ENCODE measurements around the gene CR1L. TPM values are rescaled to one million over a fixed set of nuclear protein-coding genes. Genes with fewer than 3 reads are reported as not detected.
"Not testable (repeated sequence)": the region's sequence is repeated elsewhere in the genome, so short reads cannot be mapped to it uniquely, and the experiment has no call there.

Gene CR1L
- total RNA-seq, 1 donor = not detected

- no peaks in the 10 kb centered on the region for H3K9me3 ChIP-seq (ENCODE audit: low read depth, low read length)
- H4K20me1 ChIP-seq (ENCODE audit: insufficient read depth, low read length) = no peaks in the 10 kb centered on the region
- no peak overlapping the region for H3K27ac ChIP-seq (ENCODE audit: low read depth, low read length)
- no peak overlapping the region for H2AFZ ChIP-seq (ENCODE audit: low read length)
- no peaks in the 10 kb centered on the region for H3K4me1 ChIP-seq (ENCODE audit: insufficient read depth, low read length)
- H3K36me3 ChIP-seq (ENCODE audit: insufficient read depth, low read length) = peaks cover 23% of the 10 kb centered on the region
- H3K27me3 ChIP-seq (ENCODE audit: insufficient read depth, low read length) = no peaks in the 10 kb centered on the region
- no peak for TF ChIP-seq CTCF (IDR thresholded peaks at IDR 0.05; ENCODE audit: extremely low read depth, low read depth, low read length)
- DNase-seq (ENCODE audit: insufficient read length, low spot score, missing footprints) = no peak
- H3K4me2 ChIP-seq (ENCODE audit: insufficient read depth, low read length) = no peak overlapping the region
- H3K79me2 ChIP-seq (ENCODE audit: insufficient read depth, low read length) = no peaks in the 10 kb centered on the region
- H3K4me3 ChIP-seq (ENCODE audit: insufficient read depth, low read length) = no peak overlapping the region
These were observed 121.6 kb downstream of the CR1L start for GRCh38 chr1:207766569-207766968.

DNA sequence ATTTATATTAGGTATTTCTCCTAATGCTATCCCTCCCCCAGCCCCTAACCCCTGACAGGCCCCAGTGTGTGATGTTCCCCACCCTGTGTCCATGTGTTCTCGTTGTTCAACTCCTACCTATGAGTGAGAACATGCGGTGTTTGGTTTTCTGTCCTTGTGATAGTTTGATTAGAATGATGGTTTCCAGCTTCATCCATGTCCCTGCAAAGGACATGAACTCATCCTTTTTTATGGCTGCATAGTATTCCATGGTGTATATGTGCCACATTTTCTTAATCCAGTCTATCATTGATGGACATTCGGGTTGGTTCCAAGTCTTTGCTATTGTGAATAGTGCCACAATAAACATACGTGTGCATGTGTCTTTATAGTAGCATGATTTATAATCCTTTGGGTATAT, 125.6 kb downstream of the CR1L start:
- not testable (repeated sequence) for H3K79me2 ChIP-seq (ENCODE audit: insufficient read depth, low read length); H3K4me2 ChIP-seq (ENCODE audit: insufficient read depth, low read length); H3K27me3 ChIP-seq (ENCODE audit: insufficient read depth, low read length); H3K27ac ChIP-seq (ENCODE audit: low read depth, low read length); H3K4me1 ChIP-seq (ENCODE audit: insufficient read depth, low read length); H4K20me1 ChIP-seq (ENCODE audit: insufficient read depth, low read length); H2AFZ ChIP-seq (ENCODE audit: low read length); DNase-seq (ENCODE audit: insufficient read length, low spot score, missing footprints); H3K9me3 ChIP-seq (ENCODE audit: low read depth, low read length); H3K4me3 ChIP-seq (ENCODE audit: insufficient read depth, low read length)
- H3K36me3 ChIP-seq (ENCODE audit: insufficient read depth, low read length) = peaks cover 12% of the 10 kb centered on the region

Small RNA genes within 50 kb of the gene (small RNA-seq; reads per million reads assigned to genes)
- not detected for gene RNA5SP534

Other genes with a start within 250 kb of the CR1L start
- not detected in 2 replicates for gene CR2, start 190.8 kb upstream of the CR1L start, total RNA-seq
- under 0.01 TPM in 1 of 2 replicates, not detected in the other for gene CR1, start 149.0 kb upstream of the CR1L start, total RNA-seq
- gene CD46, start 106.9 kb downstream of the CR1L start, total RNA-seq = 92.6 and 98.7 TPM in 2 replicates

Data from osteoblast (primary cell).